Kidney (tissue), 14 donors: ENCODE data around the gene MATN1. TPM values are rescaled to one million over a fixed set of nuclear protein-coding genes. Genes with fewer than 3 reads are reported as not detected.

Experiments used
- DNase-seq, 5 donors: peaks; one replicate each; pipeline ENCODE4 v3.0.0-alpha.2; 2013 to 2020
- FAIRE-seq: peaks from 2 replicates; lab custom pipeline; 2012; peaks lifted over from hg19 to GRCh38; lab: Jason Lieb, UNC
- H3K27ac ChIP-seq, 2 donors: one replicate each; pipeline ENCODE4 v1.7.0; 2013; ENCODE audit warnings: low read depth in 2 of 2, low read length in 2 of 2, inconsistent platforms in 1 of 2
- H3K27me3 ChIP-seq: one replicate; pipeline ENCODE4 v1.7.1; 2013; ENCODE audit warnings: low read length, inconsistent platforms; ENCODE audit not compliant: control insufficient read depth, insufficient read depth
- H3K36me3 ChIP-seq, 3 donors: one replicate each; pipeline versions ENCODE4 v1.7.0 to v1.7.1; 2013; ENCODE audit warnings: low read length in 3 of 3, control low read depth in 1 of 3, inconsistent platforms in 1 of 3; ENCODE audit not compliant: insufficient read depth in 3 of 3, control insufficient read depth in 2 of 3
- H3K4me1 ChIP-seq, 3 donors: one replicate each; pipeline versions ENCODE4 v1.7.0 to v1.7.1; 2013; ENCODE audit warnings: low read length in 3 of 3, inconsistent platforms in 1 of 3, low read depth in 1 of 3; ENCODE audit not compliant: control insufficient read depth in 2 of 3, insufficient read depth in 2 of 3
- H3K4me3 ChIP-seq, 3 donors: one replicate each; pipeline versions ENCODE4 v1.7.0 to v1.8.1; 2013; ENCODE audit warnings: low read length in 3 of 3, control low read depth in 1 of 3, inconsistent platforms in 1 of 3
- H3K9ac ChIP-seq, 3 donors: one replicate each; pipeline versions ENCODE4 v1.7.0 to v1.7.1; 2013; ENCODE audit warnings: low read length in 3 of 3, control low read depth in 1 of 3, inconsistent platforms in 1 of 3
- H3K9me3 ChIP-seq, 3 donors: one replicate each; pipeline versions ENCODE4 v1.7.0 to v1.7.1; 2013; ENCODE audit warnings: low read length in 3 of 3, control low read depth in 1 of 3, inconsistent platforms in 1 of 3; ENCODE audit not compliant: control insufficient read depth in 2 of 3, insufficient read depth in 1 of 3
- intact Hi-C: fragments of 100-400 bp; cut with DNase I; formaldehyde crosslinking; loops from one replicate; pipeline ENCODE4 v1.11.1; 2022
- polyA plus RNA-seq: library from polyadenylated mRNA; stranded (reverse); fragments of 350-450 nt; fragmentation: Illumina TruSeq; extraction: RNeasy Lipid Tissue Mini Kit (QIAGEN cat#74804); gene quantifications from one replicate; pipeline ENCODE4 v1.2.3, GENCODE V29; 2014; ENCODE audit warnings: low read depth, low replicate concordance; ENCODE audit not compliant: insufficient read depth
- total RNA-seq: library from RNA; stranded (reverse); fragmentation: NEBNext Ultra II Directional; extraction: Animal tissue kit (Norgen Biotek cat#: 25700); gene quantifications from one replicate; pipeline ENCODE4 v1.2.1, GENCODE V29; 2021
- TF ChIP-seq, protein P1 (sequence below): IDR thresholded peaks from 3 replicates; pipeline ENCODE4 v1.5.1; 2012; ENCODE audit warnings: mild to moderate bottlenecking, moderate library complexity, borderline replicate concordance; ENCODE audit not compliant: insufficient read depth; ENCODE audit errors: extremely low read depth
- donor health status: control.
- donor health status: control.
- donor health status: control.
- donor health status: control.
- donor health status: control.
- donor health status: DM: yes; HTN: yes; CAD: no.
- donor health status: Normal renal cell carcinoma (clear cell type).

Gene MATN1
- total and polyA plus RNA-seq, 2 donors from 2014 or later, result 0.13 TPM; not detected in 1

DNA sequence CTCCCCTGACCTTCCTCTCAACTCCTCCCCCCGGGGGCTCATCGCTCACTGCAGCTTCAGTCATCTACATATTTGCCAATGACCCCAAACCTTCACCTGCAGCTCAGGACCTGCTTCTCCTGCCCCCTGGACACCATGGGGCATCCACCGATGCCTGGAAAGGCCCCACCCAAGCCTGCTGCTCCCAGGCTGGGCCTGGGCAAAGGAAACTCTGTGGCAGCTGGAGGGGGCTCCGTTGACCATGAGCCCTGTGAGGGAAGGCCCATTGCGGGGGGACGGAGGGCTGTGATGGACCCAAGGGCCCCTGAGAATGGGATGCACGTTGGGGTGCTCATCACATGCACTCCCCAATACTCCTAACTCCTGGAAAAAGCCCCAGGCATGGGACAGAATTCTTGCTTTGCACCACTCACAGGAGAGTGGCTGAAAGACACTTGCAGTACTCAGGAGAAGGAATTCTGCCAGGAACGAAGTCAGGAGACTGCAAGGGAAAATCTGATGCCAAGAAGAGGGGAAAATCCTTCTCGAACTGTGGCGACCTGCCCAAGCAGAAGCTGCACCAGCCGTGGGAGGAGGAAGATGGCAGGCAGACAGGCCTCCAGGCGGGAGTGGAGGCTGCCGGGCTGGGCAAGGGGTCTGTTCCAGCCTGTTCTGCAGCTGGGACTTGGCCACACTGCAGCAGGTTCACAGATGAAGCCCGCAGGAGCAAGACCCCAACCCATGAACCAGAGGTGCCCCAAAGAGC is 18.4 kb downstream of the MATN1 start:
- H3K27ac ChIP-seq, result no peak overlapping the region
- H3K4me1 ChIP-seq, result no peaks in the 10 kb centered on the region
- no peaks in the 10 kb centered on the region for H3K9me3 ChIP-seq
- no peak overlapping the region for H3K4me3 ChIP-seq
- H3K36me3 ChIP-seq, result no peaks in the 10 kb centered on the region
- DNase-seq, result no peak
- intact Hi-C loops, result loop anchor here (10.0 kb wide), 1 partner anchor 1470 kb away; the partner anchor contains the start of genes MECR and PTPRU
- no peak for FAIRE-seq
- H3K9ac ChIP-seq, result no peak overlapping the region
- TF ChIP-seq, protein P1, sequence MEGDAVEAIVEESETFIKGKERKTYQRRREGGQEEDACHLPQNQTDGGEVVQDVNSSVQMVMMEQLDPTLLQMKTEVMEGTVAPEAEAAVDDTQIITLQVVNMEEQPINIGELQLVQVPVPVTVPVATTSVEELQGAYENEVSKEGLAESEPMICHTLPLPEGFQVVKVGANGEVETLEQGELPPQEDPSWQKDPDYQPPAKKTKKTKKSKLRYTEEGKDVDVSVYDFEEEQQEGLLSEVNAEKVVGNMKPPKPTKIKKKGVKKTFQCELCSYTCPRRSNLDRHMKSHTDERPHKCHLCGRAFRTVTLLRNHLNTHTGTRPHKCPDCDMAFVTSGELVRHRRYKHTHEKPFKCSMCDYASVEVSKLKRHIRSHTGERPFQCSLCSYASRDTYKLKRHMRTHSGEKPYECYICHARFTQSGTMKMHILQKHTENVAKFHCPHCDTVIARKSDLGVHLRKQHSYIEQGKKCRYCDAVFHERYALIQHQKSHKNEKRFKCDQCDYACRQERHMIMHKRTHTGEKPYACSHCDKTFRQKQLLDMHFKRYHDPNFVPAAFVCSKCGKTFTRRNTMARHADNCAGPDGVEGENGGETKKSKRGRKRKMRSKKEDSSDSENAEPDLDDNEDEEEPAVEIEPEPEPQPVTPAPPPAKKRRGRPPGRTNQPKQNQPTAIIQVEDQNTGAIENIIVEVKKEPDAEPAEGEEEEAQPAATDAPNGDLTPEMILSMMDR, result no peak
- H3K27me3 ChIP-seq, result no peaks in the 10 kb centered on the region

DNA sequence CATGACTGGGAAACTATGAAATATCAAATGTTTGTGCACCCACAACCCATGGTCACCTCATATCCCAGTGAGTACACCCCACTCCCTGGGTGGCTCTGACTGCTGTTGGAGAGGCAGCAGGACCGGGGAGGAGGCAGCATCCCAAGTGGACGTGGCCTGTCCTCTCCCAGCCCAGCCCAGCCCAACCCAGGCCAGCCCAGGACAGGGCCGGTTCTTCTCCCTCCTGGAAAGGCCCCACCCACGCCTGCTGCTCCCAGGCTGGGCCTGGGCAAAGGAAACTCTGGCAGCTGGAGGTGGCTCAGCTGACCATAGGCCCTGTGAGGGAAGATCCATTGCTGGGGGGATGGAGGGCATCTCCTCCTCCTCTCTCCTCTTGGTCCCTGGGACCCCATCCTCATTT is 19.1 kb downstream of the MATN1 start:
- no peaks in the 10 kb centered on the region for H3K27me3 ChIP-seq
- intact Hi-C loops, result loop anchor here (10.0 kb wide), 1 partner anchor 1469 kb away; the partner anchor contains the start of genes MECR and PTPRU
- no peak overlapping the region for H3K27ac ChIP-seq
- H3K4me3 ChIP-seq, result no peak overlapping the region
- no peak for FAIRE-seq
- TF ChIP-seq, protein P1, result no peak
- H3K4me1 ChIP-seq, result no peaks in the 10 kb centered on the region
- no peak for DNase-seq
- H3K36me3 ChIP-seq, result no peaks in the 10 kb centered on the region
- no peak overlapping the region for H3K9ac ChIP-seq
- no peaks in the 10 kb centered on the region for H3K9me3 ChIP-seq

DNA sequence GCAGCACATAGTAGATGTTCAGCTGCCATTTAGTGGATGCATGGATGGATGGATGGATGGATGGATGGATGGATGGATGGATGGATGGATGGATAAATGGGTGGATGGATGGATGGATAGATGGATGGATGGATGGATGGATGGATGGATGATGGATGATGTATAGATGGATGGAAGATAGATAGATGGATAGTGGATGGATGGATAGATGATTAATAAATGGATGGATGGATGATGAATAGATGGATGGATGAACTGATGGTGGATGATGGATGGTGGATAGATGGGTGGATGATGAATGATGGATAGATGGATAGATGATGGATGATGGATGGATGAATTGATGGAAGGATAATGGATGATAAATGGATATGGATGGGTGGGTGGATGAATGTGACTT is 20.6 kb downstream of the MATN1 start:
- no peak for FAIRE-seq
- intact Hi-C loops, result loop anchor here (10.0 kb wide), 1 partner anchor 1468 kb away; the partner anchor contains the start of genes MECR and PTPRU
- Histone ChIP-seq H3K9ac (no peak overlapping the region), H3K27ac (no peak overlapping the region), H3K4me3 (no peak overlapping the region), H3K4me1 (no peaks in the 10 kb centered on the region), H3K9me3 (no peaks in the 10 kb centered on the region), H3K27me3 (no peaks in the 10 kb centered on the region), H3K36me3 (no peaks in the 10 kb centered on the region)
- DNase-seq, result no peak
- TF ChIP-seq, protein P1, result no peak
